HepG2 (cell line): Measurements from ENCODE around the gene TNFRSF1B. TPM values are rescaled to one million over a fixed set of nuclear protein-coding genes. Genes with fewer than 3 reads are reported as not detected.
A peak's percentile ranks its signal among the peaks of the same experiment; 100 is the strongest.

Source experiments
- CENPX ChIP-seq: sonication (generic); formaldehyde crosslinking; IDR thresholded peaks from 2 replicates; pipeline ENCODE4 v1.9.0; 2021; ENCODE audit warnings: mild to moderate bottlenecking, missing genetic modification reagents, moderate library complexity
- EHMT2 ChIP-seq: fragments of 200-600 bp; sonication (generic); IDR thresholded peaks from 2 replicates; pipeline ENCODE4 v1.7.0; 2017; ENCODE audit warnings: antibody characterized with exemption, low read depth, low read length, borderline replicate concordance
- GATAD1 ChIP-seq: IDR thresholded peaks from 2 replicates; pipeline ENCODE4 v1.6.1; 2016; ENCODE audit warnings: missing genetic modification reagents, missing compliant biosample characterization
- GATAD2A ChIP-seq: IDR thresholded peaks from 2 replicates; pipeline ENCODE4 v1.6.1; 2016
- HNRNPUL1 ChIP-seq: fragments of 200-400 bp; formaldehyde crosslinking; IDR thresholded peaks from 2 replicates; pipeline ENCODE4 v1.6.1; 2017; ENCODE audit warnings: low read depth, mild to moderate bottlenecking, low read length, moderate library complexity
- IKZF4 ChIP-seq: sonication (generic); formaldehyde crosslinking; IDR thresholded peaks from 2 replicates; pipeline ENCODE4 v1.5.1; 2020; ENCODE audit warnings: borderline replicate concordance, mild to moderate bottlenecking, low read depth, missing genetic modification reagents; ENCODE audit errors: not compliant biosample characterization
- MEF2D ChIP-seq: sonication (generic); formaldehyde crosslinking; IDR thresholded peaks from 2 replicates; pipeline ENCODE4 v1.5.1; 2020; ENCODE audit warnings: mild to moderate bottlenecking, missing genetic modification reagents
- SKI ChIP-seq: fragments of 450-650 bp; IDR thresholded peaks from one replicate; pipeline ENCODE4 v1.6.1; 2018; ENCODE audit warnings: mild to moderate bottlenecking; ENCODE audit not compliant: partially characterized antibody
- TGIF2 ChIP-seq: IDR thresholded peaks from 2 replicates; pipeline ENCODE4 v1.6.1; 2016; ENCODE audit warnings: control low read depth, missing compliant biosample characterization
- YEATS4 ChIP-seq: sonication (generic); formaldehyde crosslinking; IDR thresholded peaks from 2 replicates; pipeline ENCODE4 v1.4.0; 2020; ENCODE audit warnings: missing genetic modification reagents, borderline replicate concordance
- ZNF121 ChIP-seq: sonication (generic); formaldehyde crosslinking; IDR thresholded peaks from 2 replicates; pipeline ENCODE4 v1.5.0; 2020; ENCODE audit warnings: mild to moderate bottlenecking, missing genetic modification reagents
- ZNF543 ChIP-seq: sonication (generic); formaldehyde crosslinking; IDR thresholded peaks from 2 replicates; pipeline ENCODE4 v1.4.0; 2020; ENCODE audit warnings: mild to moderate bottlenecking, missing genetic modification reagents
- ZNF724P ChIP-seq: sonication (generic); formaldehyde crosslinking; IDR thresholded peaks from 2 replicates; pipeline ENCODE4 v1.8.0; 2022; ENCODE audit warnings: missing genetic modification reagents, borderline replicate concordance
- polyA plus RNA-seq, 8 experiments: library from polyadenylated mRNA; depleted of rRNA in 3 of 8; stranded (reverse) in 7 of 8; unstranded in 1 of 8; fragments of >200 nt; fragmentation: Illumina TruSeq in 4 of 8; extraction: Trizol in 4 of 8; gene quantifications; 2 replicates each; pipeline versions ENCODE4 v1.2.1 to v1.2.3, GENCODE V29; 2011 to 2016; ENCODE audit warnings: low read depth in 4 of 8, missing spikeins in 1 of 8, mixed read lengths in 1 of 8; ENCODE audit not compliant: insufficient read depth in 1 of 8
- total RNA-seq, 5 experiments: library from RNA; depleted of rRNA; stranded (reverse); fragments of >200 nt; fragmentation: Illumina TruSeq; extraction: Trizol; gene quantifications; 2 replicates each; pipeline ENCODE4 v1.2.3, GENCODE V29; 2016; ENCODE audit warnings: low read depth in 1 of 5
- TF ChIP-seq, protein P1 (sequence below): sonication (generic); formaldehyde crosslinking; IDR thresholded peaks from 2 replicates; pipeline ENCODE4 v1.9.0; 2022; ENCODE audit warnings: missing genetic modification reagents, mild to moderate bottlenecking, borderline replicate concordance
- TF ChIP-seq, protein P2 (sequence below): sonication (generic); formaldehyde crosslinking; IDR thresholded peaks from 2 replicates; pipeline ENCODE4 v1.4.0; 2020; ENCODE audit warnings: missing genetic modification reagents, borderline replicate concordance
- TF ChIP-seq, protein P3 (sequence below): sonication (generic); formaldehyde crosslinking; IDR thresholded peaks from 2 replicates; pipeline ENCODE4 v1.4.0; 2020; ENCODE audit warnings: missing genetic modification reagents
- TF ChIP-seq, protein P4 (sequence below): sonication (generic); formaldehyde crosslinking; IDR thresholded peaks from 2 replicates; pipeline ENCODE4 v1.8.0; 2022; ENCODE audit warnings: mild to moderate bottlenecking, missing genetic modification reagents, borderline replicate concordance
- TF ChIP-seq, protein P5 (sequence below): sonication (generic); formaldehyde crosslinking; conservative IDR thresholded peaks from 2 replicates; pipeline ENCODE4 v1.4.0; 2020; ENCODE audit warnings: missing genetic modification reagents

TNFRSF1B gene
- total and polyA plus RNA-seq, 2 of the 13 experiments (the other 11 are each of a cell fraction or from before 2014, with no cell fraction given), result 0.04 to 0.11 TPM

DNA sequence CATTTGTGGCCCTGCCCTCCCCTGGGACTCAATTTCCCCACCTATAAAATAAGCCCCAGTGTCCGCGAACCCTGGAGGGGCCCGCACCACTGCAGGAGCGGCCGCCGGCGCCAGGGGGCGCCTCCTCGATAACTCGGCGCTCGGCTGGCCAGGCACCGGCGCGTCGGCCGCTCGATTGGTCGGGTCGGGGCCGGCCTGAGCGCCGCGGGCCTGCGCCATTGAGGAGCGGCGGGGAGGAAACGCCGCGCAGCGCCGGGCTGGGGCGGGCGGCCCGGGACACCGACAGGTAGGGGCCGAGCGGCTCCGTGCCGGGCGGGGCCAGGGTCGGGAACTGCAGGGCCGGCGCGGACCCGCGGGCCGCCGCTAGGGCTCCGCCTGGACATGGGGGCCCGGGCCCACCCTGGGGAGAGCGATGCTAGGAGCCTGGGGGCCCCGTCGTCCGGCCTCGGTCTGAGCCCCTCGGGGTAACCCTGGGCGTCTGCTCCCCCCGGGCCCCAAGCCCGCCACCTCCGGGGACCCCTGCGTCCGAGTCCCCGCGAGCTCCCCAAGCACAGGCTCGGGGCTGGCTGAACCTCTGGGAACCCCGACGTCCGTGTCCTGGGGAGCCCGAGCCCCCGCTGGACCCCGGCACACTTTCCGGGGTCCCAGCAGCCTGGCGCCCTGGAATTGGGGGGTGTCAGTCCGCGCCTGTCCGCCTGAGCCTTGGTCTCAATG, 63.2 kb downstream of the TNFRSF1B start, which contains the start of gene VPS13D (continued):
- TF ChIP-seq, protein P1, sequence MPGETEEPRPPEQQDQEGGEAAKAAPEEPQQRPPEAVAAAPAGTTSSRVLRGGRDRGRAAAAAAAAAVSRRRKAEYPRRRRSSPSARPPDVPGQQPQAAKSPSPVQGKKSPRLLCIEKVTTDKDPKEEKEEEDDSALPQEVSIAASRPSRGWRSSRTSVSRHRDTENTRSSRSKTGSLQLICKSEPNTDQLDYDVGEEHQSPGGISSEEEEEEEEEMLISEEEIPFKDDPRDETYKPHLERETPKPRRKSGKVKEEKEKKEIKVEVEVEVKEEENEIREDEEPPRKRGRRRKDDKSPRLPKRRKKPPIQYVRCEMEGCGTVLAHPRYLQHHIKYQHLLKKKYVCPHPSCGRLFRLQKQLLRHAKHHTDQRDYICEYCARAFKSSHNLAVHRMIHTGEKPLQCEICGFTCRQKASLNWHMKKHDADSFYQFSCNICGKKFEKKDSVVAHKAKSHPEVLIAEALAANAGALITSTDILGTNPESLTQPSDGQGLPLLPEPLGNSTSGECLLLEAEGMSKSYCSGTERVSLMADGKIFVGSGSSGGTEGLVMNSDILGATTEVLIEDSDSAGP, result peak; percentile 40; the same call in 1 of the 2 replicates
- TF ChIP-seq, protein P2, sequence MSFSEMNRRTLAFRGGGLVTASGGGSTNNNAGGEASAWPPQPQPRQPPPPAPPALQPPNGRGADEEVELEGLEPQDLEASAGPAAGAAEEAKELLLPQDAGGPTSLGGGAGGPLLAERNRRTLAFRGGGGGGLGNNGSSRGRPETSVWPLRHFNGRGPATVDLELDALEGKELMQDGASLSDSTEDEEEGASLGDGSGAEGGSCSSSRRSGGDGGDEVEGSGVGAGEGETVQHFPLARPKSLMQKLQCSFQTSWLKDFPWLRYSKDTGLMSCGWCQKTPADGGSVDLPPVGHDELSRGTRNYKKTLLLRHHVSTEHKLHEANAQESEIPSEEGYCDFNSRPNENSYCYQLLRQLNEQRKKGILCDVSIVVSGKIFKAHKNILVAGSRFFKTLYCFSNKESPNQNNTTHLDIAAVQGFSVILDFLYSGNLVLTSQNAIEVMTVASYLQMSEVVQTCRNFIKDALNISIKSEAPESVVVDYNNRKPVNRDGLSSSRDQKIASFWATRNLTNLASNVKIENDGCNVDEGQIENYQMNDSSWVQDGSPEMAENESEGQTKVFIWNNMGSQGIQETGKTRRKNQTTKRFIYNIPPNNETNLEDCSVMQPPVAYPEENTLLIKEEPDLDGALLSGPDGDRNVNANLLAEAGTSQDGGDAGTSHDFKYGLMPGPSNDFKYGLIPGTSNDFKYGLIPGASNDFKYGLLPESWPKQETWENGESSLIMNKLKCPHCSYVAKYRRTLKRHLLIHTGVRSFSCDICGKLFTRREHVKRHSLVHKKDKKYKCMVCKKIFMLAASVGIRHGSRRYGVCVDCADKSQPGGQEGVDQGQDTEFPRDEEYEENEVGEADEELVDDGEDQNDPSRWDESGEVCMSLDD (CRISPR knock-in tag), result peak; percentile 34; the same call in 1 of the 2 replicates
- TF ChIP-seq, protein P3, sequence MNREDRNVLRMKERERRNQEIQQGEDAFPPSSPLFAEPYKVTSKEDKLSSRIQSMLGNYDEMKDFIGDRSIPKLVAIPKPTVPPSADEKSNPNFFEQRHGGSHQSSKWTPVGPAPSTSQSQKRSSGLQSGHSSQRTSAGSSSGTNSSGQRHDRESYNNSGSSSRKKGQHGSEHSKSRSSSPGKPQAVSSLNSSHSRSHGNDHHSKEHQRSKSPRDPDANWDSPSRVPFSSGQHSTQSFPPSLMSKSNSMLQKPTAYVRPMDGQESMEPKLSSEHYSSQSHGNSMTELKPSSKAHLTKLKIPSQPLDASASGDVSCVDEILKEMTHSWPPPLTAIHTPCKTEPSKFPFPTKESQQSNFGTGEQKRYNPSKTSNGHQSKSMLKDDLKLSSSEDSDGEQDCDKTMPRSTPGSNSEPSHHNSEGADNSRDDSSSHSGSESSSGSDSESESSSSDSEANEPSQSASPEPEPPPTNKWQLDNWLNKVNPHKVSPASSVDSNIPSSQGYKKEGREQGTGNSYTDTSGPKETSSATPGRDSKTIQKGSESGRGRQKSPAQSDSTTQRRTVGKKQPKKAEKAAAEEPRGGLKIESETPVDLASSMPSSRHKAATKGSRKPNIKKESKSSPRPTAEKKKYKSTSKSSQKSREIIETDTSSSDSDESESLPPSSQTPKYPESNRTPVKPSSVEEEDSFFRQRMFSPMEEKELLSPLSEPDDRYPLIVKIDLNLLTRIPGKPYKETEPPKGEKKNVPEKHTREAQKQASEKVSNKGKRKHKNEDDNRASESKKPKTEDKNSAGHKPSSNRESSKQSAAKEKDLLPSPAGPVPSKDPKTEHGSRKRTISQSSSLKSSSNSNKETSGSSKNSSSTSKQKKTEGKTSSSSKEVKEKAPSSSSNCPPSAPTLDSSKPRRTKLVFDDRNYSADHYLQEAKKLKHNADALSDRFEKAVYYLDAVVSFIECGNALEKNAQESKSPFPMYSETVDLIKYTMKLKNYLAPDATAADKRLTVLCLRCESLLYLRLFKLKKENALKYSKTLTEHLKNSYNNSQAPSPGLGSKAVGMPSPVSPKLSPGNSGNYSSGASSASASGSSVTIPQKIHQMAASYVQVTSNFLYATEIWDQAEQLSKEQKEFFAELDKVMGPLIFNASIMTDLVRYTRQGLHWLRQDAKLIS, result no peak
- TF ChIP-seq MEF2D (CRISPR knock-in tag) (no peak), SKI (peak; percentile 72), ZNF543 (CRISPR knock-in tag) (0 out of 2 replicates have a peak, but pooled peaks have one; percentile 63), ZNF121 (CRISPR knock-in tag) (no peak), TGIF2 (CRISPR knock-in tag) (peak; percentile 47; the same call in 1 of the 2 replicates), GATAD2A (CRISPR knock-in tag) (no peak), CENPX (CRISPR knock-in tag) (no peak), IKZF4 (CRISPR knock-in tag) (no peak), ZNF724P (CRISPR knock-in tag) (0 out of 2 replicates have a peak, but pooled peaks have one; percentile 17), YEATS4 (CRISPR knock-in tag) (peak; percentile 58; the same call in 1 of the 2 replicates), HNRNPUL1 (no peak), GATAD1 (CRISPR knock-in tag) (peak; percentile 64; the same call in 1 of the 2 replicates), EHMT2 (no peak)
- TF ChIP-seq, protein P4, sequence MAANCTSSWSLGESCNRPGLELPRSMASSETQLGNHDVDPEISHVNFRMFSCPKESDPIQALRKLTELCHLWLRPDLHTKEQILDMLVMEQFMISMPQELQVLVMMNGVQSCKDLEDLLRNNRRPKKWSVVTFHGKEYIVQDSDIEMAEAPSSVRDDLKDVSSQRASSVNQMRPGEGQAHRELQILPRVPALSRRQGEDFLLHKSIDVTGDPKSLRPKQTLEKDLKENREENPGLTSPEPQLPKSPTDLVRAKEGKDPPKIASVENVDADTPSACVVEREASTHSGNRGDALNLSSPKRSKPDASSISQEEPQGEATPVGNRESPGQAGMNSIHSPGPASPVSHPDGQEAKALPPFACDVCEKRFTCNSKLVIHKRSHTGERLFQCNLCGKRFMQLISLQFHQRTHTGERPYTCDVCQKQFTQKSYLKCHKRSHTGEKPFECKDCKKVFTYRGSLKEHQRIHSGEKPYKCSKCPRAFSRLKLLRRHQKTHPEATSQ, result no peak
- TF ChIP-seq, protein P5, sequence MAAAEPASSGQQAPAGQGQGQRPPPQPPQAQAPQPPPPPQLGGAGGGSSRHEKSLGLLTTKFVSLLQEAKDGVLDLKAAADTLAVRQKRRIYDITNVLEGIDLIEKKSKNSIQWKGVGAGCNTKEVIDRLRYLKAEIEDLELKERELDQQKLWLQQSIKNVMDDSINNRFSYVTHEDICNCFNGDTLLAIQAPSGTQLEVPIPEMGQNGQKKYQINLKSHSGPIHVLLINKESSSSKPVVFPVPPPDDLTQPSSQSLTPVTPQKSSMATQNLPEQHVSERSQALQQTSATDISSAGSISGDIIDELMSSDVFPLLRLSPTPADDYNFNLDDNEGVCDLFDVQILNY (CRISPR knock-in tag), result 0 out of 2 replicates have a peak, but pooled peaks have one; percentile 41
